ENCODE measurements around the gene PTH. TPM values are rescaled to one million over a fixed set of nuclear protein-coding genes. Genes with fewer than 3 reads are reported as not detected.

The PTH gene
- total and polyA plus RNA-seq, 2 of the 8 experiments (the other 6 are each of a cell fraction or from before 2014, with no cell fraction given), result not detected

DNA sequence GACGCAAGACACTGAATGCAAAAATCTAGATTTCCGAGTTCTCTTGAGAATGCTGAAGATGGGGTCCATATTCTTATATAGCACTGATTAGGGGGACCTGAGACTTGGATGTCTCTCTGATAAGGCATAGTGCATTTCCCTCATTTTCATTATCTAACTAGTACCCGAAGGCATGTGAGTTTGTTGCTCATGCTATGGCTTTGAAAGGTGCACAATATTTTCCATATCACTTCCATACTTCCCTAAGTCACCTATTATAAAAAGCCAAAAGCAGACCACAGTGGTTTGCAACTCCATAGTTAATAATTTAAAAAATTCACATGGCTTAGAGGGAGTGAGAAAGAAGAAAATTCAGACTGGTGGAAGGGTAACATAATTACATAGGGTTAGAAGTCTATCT is 34.5 kb downstream of the PTH start:
- Histone ChIP-seq H3K56ac (replicated peaks; ENCODE audit: insufficient read length, low read depth, low read length) (no peak overlapping the region), H3K9ac (replicated peaks in 1 of 4; ENCODE audit: extremely low read depth in 1 of 4, low read depth in 3 of 4, low read length in 3 of 4) (no peak overlapping the region), H3K27ac (ENCODE audit: low read depth, low read length) (no peak overlapping the region), H3K27me3 (replicated peaks in 1 of 4; ENCODE audit: control insufficient read depth in 3 of 4, extremely low read depth in 1 of 4, insufficient read depth in 3 of 4, low read length in 3 of 4) (no peaks in the 10 kb centered on the region), H3K23me2 (ENCODE audit: low read depth, low read length) (peaks cover 5% of the 10 kb centered on the region; the same call in 1 of the 2 replicates), H2BK5ac (ENCODE audit: low read depth, low read length) (no peak overlapping the region), H2BK15ac (ENCODE audit: low read length) (no peak overlapping the region), H3K79me2 (ENCODE audit: control insufficient read depth in 1 of 2, insufficient read depth in 2 of 2, low read length in 2 of 2) (peaks cover 0 to 38% of the 10 kb centered on the region in 2 experiments; a peak in 2 of 4 replicates), H3K4me1 (replicated peaks in 1 of 4; ENCODE audit: control insufficient read depth in 3 of 4, insufficient read depth in 4 of 4, low read length in 3 of 4) (no peaks in the 10 kb centered on the region; a peak in 1 of 7 replicates), H4K5ac (ENCODE audit: insufficient read length, low read depth, low read length) (no peak overlapping the region), H3K23ac (ENCODE audit: insufficient read length) (no peak overlapping the region), H2BK120ac (replicated peaks; ENCODE audit: low read depth, low read length) (no peak overlapping the region), H3K4me2 (ENCODE audit: insufficient read depth in 1 of 2, low read depth in 2 of 2, low read length in 2 of 2) (no peak overlapping the region; a peak in 1 of 4 replicates), H2BK12ac (ENCODE audit: low read depth, low read length) (no peak overlapping the region), H3K36me3 (ENCODE audit: control insufficient read depth in 2 of 4, insufficient read depth in 4 of 4, low read length in 3 of 4) (no peaks in the 10 kb centered on the region), H4K8ac (ENCODE audit: extremely low read depth, insufficient read depth, low read length) (no peak overlapping the region), H2AFZ (ENCODE audit: low read length) (no peak overlapping the region), H3K4me3 (ENCODE audit: extremely low read depth in 1 of 4, insufficient read depth in 2 of 4, low read depth in 3 of 4, low read length in 4 of 4) (no peak overlapping the region), H3K9me3 (ENCODE audit: insufficient read depth in 2 of 2, low read depth in 1 of 2, low read length in 1 of 2) (no peaks in the 10 kb centered on the region), H4K91ac (replicated peaks; ENCODE audit: insufficient read length, low read length) (no peak overlapping the region), H2BK20ac (ENCODE audit: low read length) (no peak overlapping the region), H3K79me1 (ENCODE audit: low read depth, low read length) (no peaks in the 10 kb centered on the region), H2AK5ac (ENCODE audit: low read depth, low read length) (no peak overlapping the region), H3K14ac (ENCODE audit: insufficient read length) (no peak overlapping the region), H3K18ac (ENCODE audit: extremely low read depth, low read length) (no peak overlapping the region), H3K4ac (replicated peaks; ENCODE audit: insufficient read length, low read depth, low read length) (no peak overlapping the region), H4K20me1 (replicated peaks in 1 of 2; ENCODE audit: control insufficient read depth in 1 of 2, insufficient read depth in 2 of 2, low read length in 2 of 2) (no peaks in the 10 kb centered on the region)
- FAIRE-seq (no peak), DNase-seq (ENCODE audit: low read depth in 1 of 2, low spot score in 2 of 2) (no peak)
- ChIA-PET CTCF (ENCODE audit: partially characterized antibody) (interaction anchor here (0.7 to 1.4 kb wide), 2 partner anchors 11 to 107 kb away, joined by 3 read pairs; no protein-coding TSS in a partner anchor), POLR2A (ENCODE audit: partially characterized antibody) (no interaction called here)
- TF ChIP-seq TAF1 (IDR thresholded peaks at IDR 0.05; ENCODE audit: low read depth, low read length) (no peak), GABPA (IDR thresholded peaks at IDR 0.05; ENCODE audit: borderline replicate concordance, insufficient read depth, low read length) (no peak), ATF2 (IDR thresholded peaks at IDR 0.05; ENCODE audit: low read length) (no peak), HDAC2 (IDR thresholded peaks at IDR 0.05; ENCODE audit: borderline replicate concordance in 1 of 2, low read depth in 2 of 2, low read length in 2 of 2) (no peak), CHD1 (IDR thresholded peaks at IDR 0.05; ENCODE audit: low read depth, low read length) (no peak), CBX8 (IDR thresholded peaks at IDR 0.05; ENCODE audit: borderline replicate concordance, low read depth, low read length) (no peak), RXRA (IDR thresholded peaks at IDR 0.05; ENCODE audit: insufficient read depth, low read depth, low read length) (no peak), POLR2AphosphoS5 (IDR thresholded peaks at IDR 0.05; ENCODE audit: low read depth, low read length) (no peak), SIX5 (IDR thresholded peaks at IDR 0.05; ENCODE audit: low read depth, low read length) (no peak), SRF (IDR thresholded peaks at IDR 0.05; ENCODE audit: low read depth, low read length) (no peak)
- 93% methylated on average over 3 of the region's 3 CpGs; no CpG with 5 or more reads in 1 of the 2 experiments for WGBS, 2 experiments (ENCODE audit: extremely low coverage in 1 of 2, insufficient coverage in 1 of 2, insufficient read length in 1 of 2, insufficient replicate concordance in 2 of 2, low coverage in 1 of 2, low lambda C conversion rate in 2 of 2, missing lambda C conversion rate in 1 of 2)

Data from H1 (cell line).